Measurements from ENCODE around the gene GALNT10.

Gene GALNT10

GRCh38 chr5:154293219-154293618 lies 102.7 kb downstream of the GALNT10 start:
- Mint-ChIP-seq H3K36me3 (peaks cover 17% of the 10 kb centered on the region), H3K27me3 (no peaks in the 10 kb centered on the region), H3K27ac (no peak overlapping the region), H3K4me3 (no peak overlapping the region), H3K4me1 (ENCODE audit: low read depth) (peaks cover 9% of the 10 kb centered on the region), H3K9me3 (ENCODE audit: low read depth) (no peaks in the 10 kb centered on the region)

DNA sequence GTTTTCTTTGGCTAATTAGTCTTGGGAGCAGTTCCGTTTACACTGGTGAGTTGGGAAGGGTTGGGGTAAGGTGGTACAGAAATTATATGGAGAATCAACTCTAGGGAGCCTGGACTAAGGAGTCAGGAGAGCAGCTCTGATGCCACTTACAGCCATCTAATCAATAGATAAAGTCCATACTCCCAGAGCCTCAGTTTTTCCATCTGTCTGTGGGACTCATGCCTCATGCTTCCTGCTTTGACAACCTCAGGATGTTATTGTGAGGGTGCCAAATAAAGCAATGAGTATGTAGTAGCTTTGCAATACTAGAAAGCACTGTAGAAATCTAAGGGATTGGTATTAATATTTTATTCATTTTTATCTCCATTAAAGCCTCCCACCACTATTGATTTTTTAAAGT lies 105.0 kb downstream of the GALNT10 start:
- Mint-ChIP-seq H3K9me3 (ENCODE audit: low read depth) (no peaks in the 10 kb centered on the region), H3K27me3 (no peaks in the 10 kb centered on the region), H3K36me3 (peaks cover 21% of the 10 kb centered on the region), H3K27ac (no peak overlapping the region), H3K4me1 (ENCODE audit: low read depth) (peaks cover 1% of the 10 kb centered on the region), H3K4me3 (no peak overlapping the region)

GRCh38 chr5:154296525-154297159 lies 106.1 kb downstream of the GALNT10 start:
- Mint-ChIP-seq H3K27me3 (no peaks in the 10 kb centered on the region), H3K9me3 (ENCODE audit: low read depth) (no peaks in the 10 kb centered on the region), H3K36me3 (peaks cover 18% of the 10 kb centered on the region), H3K4me3 (no peak overlapping the region), H3K27ac (no peak overlapping the region), H3K4me1 (ENCODE audit: low read depth) (peaks cover 1% of the 10 kb centered on the region)

DNA sequence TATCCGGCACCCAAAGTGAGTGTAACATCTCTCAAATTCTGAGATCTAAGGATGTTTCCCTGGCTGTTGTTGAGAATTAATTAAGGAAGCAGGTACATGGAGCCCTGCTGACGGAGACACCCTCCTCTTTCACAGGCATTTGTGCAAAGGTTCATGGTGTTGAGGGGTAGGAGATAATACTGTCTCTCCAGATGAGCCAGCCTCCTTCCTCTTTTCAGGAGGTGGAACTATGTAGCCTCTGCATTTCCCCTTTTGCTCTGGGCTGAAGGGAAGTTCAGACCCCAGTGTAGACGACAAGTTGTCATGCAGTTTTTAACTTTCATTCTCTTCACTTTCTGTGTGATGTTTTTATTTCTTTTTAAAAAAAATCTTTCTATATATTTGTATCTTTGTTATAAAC lies 107.5 kb downstream of the GALNT10 start:
- Mint-ChIP-seq H3K4me1 (ENCODE audit: low read depth) (no peaks in the 10 kb centered on the region), H3K27me3 (no peaks in the 10 kb centered on the region), H3K27ac (no peak overlapping the region), H3K4me3 (no peak overlapping the region), H3K36me3 (peaks cover 24% of the 10 kb centered on the region), H3K9me3 (ENCODE audit: low read depth) (no peaks in the 10 kb centered on the region)

- Mint-ChIP-seq H3K27me3 (no peaks in the 10 kb centered on the region), H3K4me3 (no peak overlapping the region), H3K9me3 (ENCODE audit: low read depth) (peaks cover 13% of the 10 kb centered on the region), H3K36me3 (peaks cover 44% of the 10 kb centered on the region), H3K4me1 (ENCODE audit: low read depth) (no peaks in the 10 kb centered on the region), H3K27ac (no peak overlapping the region)
These were observed 109.8 kb downstream of the GALNT10 start for GRCh38 chr5:154300207-154300883.

GRCh38 chr5:154301726-154302125 lies 111.2 kb downstream of the GALNT10 start:
- H3K4me3 Mint-ChIP-seq, result no peak overlapping the region
- H3K9me3 Mint-ChIP-seq (ENCODE audit: low read depth), result peaks cover 13% of the 10 kb centered on the region
- no peaks in the 10 kb centered on the region for H3K27me3 Mint-ChIP-seq
- H3K27ac Mint-ChIP-seq, result no peak overlapping the region
- no peaks in the 10 kb centered on the region for H3K4me1 Mint-ChIP-seq (ENCODE audit: low read depth)
- H3K36me3 Mint-ChIP-seq, result peaks cover 45% of the 10 kb centered on the region

DNA sequence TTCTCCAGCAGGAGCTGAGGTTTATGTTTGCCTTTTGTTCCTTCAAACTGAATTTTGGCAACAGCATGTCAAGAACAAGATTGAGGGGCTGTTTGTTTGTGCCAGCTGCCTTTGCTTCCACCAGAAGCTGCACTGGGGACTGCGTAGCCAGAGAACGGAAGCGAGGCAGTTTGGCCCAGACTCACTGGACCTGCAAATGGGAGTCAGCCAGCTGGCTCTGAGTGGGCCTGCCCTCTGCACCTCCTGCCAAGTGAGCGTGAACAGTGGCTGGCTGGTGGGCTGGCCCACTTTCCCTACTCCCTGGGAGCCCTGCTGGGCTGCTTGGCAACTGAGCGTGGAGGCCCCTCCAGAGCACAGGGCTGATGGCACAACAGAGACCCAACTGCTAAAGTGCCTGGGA lies 111.6 kb downstream of the GALNT10 start:
- Mint-ChIP-seq H3K27me3 (no peaks in the 10 kb centered on the region), H3K9me3 (ENCODE audit: low read depth) (peaks cover 13% of the 10 kb centered on the region), H3K27ac (no peak overlapping the region), H3K4me1 (ENCODE audit: low read depth) (no peaks in the 10 kb centered on the region), H3K4me3 (no peak overlapping the region), H3K36me3 (peaks cover 43% of the 10 kb centered on the region)

GRCh38 chr5:154303133-154303532 lies 112.6 kb downstream of the GALNT10 start:
- H3K36me3 Mint-ChIP-seq, result peaks cover 38% of the 10 kb centered on the region
- peaks cover 13% of the 10 kb centered on the region for H3K9me3 Mint-ChIP-seq (ENCODE audit: low read depth)
- H3K27me3 Mint-ChIP-seq, result no peaks in the 10 kb centered on the region

DNA sequence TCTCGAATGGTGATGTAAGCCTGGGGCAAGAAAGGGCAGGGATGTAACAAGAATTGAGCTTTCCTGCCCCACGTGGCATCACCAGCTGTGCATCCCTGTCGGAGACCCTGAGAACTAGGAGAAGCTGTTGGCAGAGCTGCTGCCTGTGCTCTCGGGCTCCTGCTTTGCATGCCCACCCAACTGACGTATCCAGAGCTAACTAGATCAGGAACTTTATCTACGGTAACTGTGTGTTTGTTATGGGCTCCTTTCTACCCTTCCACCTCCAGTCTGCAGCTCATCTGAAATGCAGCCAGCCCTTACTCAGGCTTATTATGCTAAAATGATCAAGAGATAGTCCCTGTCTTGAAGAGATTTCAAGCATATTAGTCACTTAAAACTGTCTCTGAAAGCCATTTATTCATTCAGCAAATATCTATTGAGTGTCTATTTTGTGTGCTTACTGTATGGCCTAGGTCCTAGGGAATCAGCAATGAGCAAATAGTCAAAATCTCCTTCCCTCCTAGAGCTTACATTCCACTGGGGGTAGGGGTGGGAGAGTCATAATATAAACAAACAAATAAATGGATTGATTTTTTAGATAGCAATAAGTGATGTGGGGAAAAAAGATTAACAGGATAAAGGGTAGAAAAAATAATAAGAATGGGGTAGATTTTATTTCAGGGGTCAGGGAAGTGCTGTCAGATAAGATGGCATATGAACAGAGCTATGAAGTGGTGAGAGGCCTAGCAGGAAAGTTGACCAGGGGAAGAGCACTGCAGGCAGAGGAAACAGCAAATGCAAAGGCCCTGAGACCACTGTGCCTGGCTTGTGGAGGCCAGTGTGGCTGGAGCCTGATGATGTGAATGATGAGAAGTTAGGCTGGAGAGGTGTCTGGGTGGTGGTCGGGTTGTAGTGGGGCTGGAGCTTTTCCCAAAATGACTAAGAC lies 118.2 kb downstream of the GALNT10 start:
- no peak overlapping the region for H3K27ac Mint-ChIP-seq
- H3K9me3 Mint-ChIP-seq (ENCODE audit: low read depth), result peaks cover 11% of the 10 kb centered on the region
- peaks cover 7% of the 10 kb centered on the region for H3K4me1 Mint-ChIP-seq (ENCODE audit: low read depth)
- H3K27me3 Mint-ChIP-seq, result no peaks in the 10 kb centered on the region
- H3K4me3 Mint-ChIP-seq, result no peak overlapping the region
- H3K36me3 Mint-ChIP-seq, result peaks cover 21% of the 10 kb centered on the region

More at GRCh38 chr5:154303133-154303532, 112.6 kb downstream of the GALNT10 start:
- Mint-ChIP-seq H3K4me3 (no peak overlapping the region), H3K27ac (no peak overlapping the region), H3K4me1 (ENCODE audit: low read depth) (no peaks in the 10 kb centered on the region)

DNA sequence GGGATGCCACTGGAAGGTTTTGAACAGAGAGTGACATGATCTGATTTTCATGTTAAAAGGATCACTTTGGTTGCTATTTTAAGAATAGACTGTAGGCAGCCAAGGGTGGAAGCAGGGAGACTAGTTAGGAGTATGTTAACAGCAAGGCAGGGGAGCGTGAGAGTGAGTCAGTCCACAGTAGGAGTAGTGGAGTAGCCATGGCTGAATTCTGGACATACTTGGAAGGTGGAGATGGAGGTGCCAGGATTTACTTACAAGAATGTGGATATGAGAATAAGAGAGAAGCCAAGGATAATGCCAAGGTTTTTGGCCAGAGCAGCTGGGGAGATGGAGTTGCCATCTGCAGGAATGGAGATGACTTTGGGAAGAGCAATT lies 118.8 kb downstream of the GALNT10 start:
- peaks cover 15% of the 10 kb centered on the region for H3K36me3 Mint-ChIP-seq
- H3K27me3 Mint-ChIP-seq, result no peaks in the 10 kb centered on the region
- peaks cover 5% of the 10 kb centered on the region for H3K9me3 Mint-ChIP-seq (ENCODE audit: low read depth)
- no peak overlapping the region for H3K27ac Mint-ChIP-seq
- peaks cover 7% of the 10 kb centered on the region for H3K4me1 Mint-ChIP-seq (ENCODE audit: low read depth)
- no peak overlapping the region for H3K4me3 Mint-ChIP-seq

- H3K27me3 Mint-ChIP-seq, result no peaks in the 10 kb centered on the region
- peaks cover under 1% of the 10 kb centered on the region for H3K9me3 Mint-ChIP-seq (ENCODE audit: low read depth)
- H3K27ac Mint-ChIP-seq, result no peak overlapping the region
- H3K4me3 Mint-ChIP-seq, result no peak overlapping the region
- peaks cover 11% of the 10 kb centered on the region for H3K36me3 Mint-ChIP-seq
- peaks cover 7% of the 10 kb centered on the region for H3K4me1 Mint-ChIP-seq (ENCODE audit: low read depth)
These were observed 119.3 kb downstream of the GALNT10 start for GRCh38 chr5:154309805-154310204.

DNA sequence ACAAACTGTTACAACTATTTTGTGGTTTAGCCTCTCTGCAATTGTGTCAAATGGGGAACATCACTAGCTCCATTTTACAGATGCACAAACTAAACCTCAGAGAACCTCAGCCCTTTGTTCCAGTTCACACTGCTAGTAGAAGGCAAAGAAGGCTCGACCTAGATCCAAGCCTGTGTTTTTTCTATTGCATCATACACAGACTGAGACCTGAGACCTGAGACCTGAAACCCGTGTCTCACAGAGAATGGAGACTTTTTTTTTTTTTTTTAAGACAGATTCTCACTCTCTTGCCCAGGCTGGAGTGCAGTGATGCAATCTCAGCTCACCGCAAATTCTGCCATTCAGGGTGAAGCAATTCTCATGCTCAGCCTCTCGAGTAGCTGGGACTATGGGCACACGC lies 120.8 kb downstream of the GALNT10 start:
- no peaks in the 10 kb centered on the region for H3K9me3 Mint-ChIP-seq (ENCODE audit: low read depth)
- no peak overlapping the region for H3K4me3 Mint-ChIP-seq
- no peak overlapping the region for H3K27ac Mint-ChIP-seq
- no peaks in the 10 kb centered on the region for H3K27me3 Mint-ChIP-seq
- H3K36me3 Mint-ChIP-seq, result peaks cover 8% of the 10 kb centered on the region
- H3K4me1 Mint-ChIP-seq (ENCODE audit: low read depth), result peaks cover 7% of the 10 kb centered on the region

DNA sequence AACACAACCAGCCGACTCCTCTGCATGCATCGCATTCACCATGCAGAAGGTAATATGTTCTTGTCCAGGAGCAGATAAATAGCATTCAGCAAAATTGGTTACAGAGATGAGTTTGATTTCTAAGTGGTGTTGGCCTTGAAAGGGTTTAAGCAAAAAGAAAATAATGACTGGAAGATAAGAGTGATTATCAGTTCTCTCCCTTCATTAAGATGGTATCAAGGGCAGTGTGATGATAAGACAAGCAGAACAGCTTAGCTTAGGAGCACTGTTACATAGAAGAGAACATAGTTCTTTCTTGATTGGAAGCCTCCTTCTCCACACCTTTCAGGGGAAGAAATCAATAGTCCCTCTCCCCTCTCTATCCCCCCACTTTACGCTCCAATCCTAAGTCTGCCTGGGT lies 121.5 kb downstream of the GALNT10 start:
- peaks cover 4% of the 10 kb centered on the region for H3K36me3 Mint-ChIP-seq
- H3K27me3 Mint-ChIP-seq, result no peaks in the 10 kb centered on the region
- peaks cover 7% of the 10 kb centered on the region for H3K4me1 Mint-ChIP-seq (ENCODE audit: low read depth)
- H3K27ac Mint-ChIP-seq, result no peak overlapping the region
- H3K4me3 Mint-ChIP-seq, result no peak overlapping the region
- no peaks in the 10 kb centered on the region for H3K9me3 Mint-ChIP-seq (ENCODE audit: low read depth)

DNA sequence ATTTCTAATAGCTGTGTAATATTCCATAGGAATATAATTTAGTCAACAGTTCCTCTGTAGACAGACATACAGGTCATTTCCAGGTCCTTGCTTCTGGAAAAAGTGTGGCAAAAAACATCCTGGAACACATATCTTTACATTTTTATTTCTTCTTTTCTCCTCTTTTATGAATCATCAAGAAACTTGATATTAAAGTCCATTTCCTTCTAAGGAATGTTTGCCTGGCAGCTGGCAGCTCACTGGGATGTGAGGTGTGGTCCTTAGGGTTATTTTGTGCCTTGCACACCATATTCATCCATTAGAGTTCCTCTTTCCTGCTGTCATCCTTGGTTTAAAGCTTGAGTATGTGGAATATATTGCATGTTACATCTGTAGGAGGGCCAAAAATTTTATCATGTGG lies 122.0 kb downstream of the GALNT10 start:
- H3K27me3 Mint-ChIP-seq, result no peaks in the 10 kb centered on the region
- H3K9me3 Mint-ChIP-seq (ENCODE audit: low read depth), result no peaks in the 10 kb centered on the region
- no peak overlapping the region for H3K27ac Mint-ChIP-seq
- peaks cover 7% of the 10 kb centered on the region for H3K4me1 Mint-ChIP-seq (ENCODE audit: low read depth)
- H3K36me3 Mint-ChIP-seq, result peaks cover 4% of the 10 kb centered on the region
- no peak overlapping the region for H3K4me3 Mint-ChIP-seq

- H3K36me3 Mint-ChIP-seq, result peaks cover 4% of the 10 kb centered on the region
- no peaks in the 10 kb centered on the region for H3K27me3 Mint-ChIP-seq
- H3K9me3 Mint-ChIP-seq (ENCODE audit: low read depth), result no peaks in the 10 kb centered on the region
- no peak overlapping the region for H3K27ac Mint-ChIP-seq
- H3K4me3 Mint-ChIP-seq, result no peak overlapping the region
- H3K4me1 Mint-ChIP-seq (ENCODE audit: low read depth), result peaks cover 7% of the 10 kb centered on the region
These were observed 123.0 kb downstream of the GALNT10 start for GRCh38 chr5:154313360-154314017.

All from activated naive CD8-positive, alpha-beta T cell (primary cell).